K562 (cell line): Measurements from ENCODE around the gene CAB39. TPM values are rescaled to one million over a fixed set of nuclear protein-coding genes. Genes with fewer than 3 reads are reported as not detected.

Experiments
- HNRNPH1 ChIP-seq: fragments of 200-400 bp; formaldehyde crosslinking; optimal IDR thresholded peaks from 2 replicates; pipeline ENCODE3; 2017; ENCODE audit warnings: low read depth, mild to moderate bottlenecking, low read length, moderate library complexity
- HNRNPK ChIP-seq: fragments of 200-400 bp; formaldehyde crosslinking; IDR thresholded peaks from one replicate; pipeline ENCODE4 v1.6.1; 2018; ENCODE audit warnings: mild to moderate bottlenecking, low read depth, low read length; ENCODE audit not compliant: poor library complexity, severe bottlenecking
- MCM5 ChIP-seq: fragments of 450-650 bp; IDR thresholded peaks from 2 replicates; pipeline ENCODE4 v1.6.1; 2016; ENCODE audit warnings: low read depth
- MEF2A ChIP-seq: IDR thresholded peaks from 2 replicates; pipeline ENCODE4 v1.6.1; 2011; ENCODE audit warnings: low read depth, mild to moderate bottlenecking, low read length, moderate library complexity; ENCODE audit not compliant: control insufficient read depth
- MTA1 ChIP-seq: fragments of 450-650 bp; IDR thresholded peaks from 2 replicates; pipeline ENCODE4 v1.6.1; 2017; ENCODE audit warnings: borderline replicate concordance
- NBN ChIP-seq: fragments of 450-650 bp; IDR thresholded peaks from 2 replicates; pipeline ENCODE4 v1.6.1; 2016; ENCODE audit warnings: low read depth, mild to moderate bottlenecking
- NR2C2 ChIP-seq, 2 experiments: fragments of 200-800 bp in 1 of 2; sonication (Bioruptor generic) in 1 of 2; sonication (generic) in 1 of 2; formaldehyde crosslinking in 1 of 2; IDR thresholded peaks; 2 replicates each; pipeline versions ENCODE4 v1.6.1 to v1.8.0; 2016 to 2022; ENCODE audit warnings: mild to moderate bottlenecking in 1 of 2, missing compliant biosample characterization in 1 of 2, missing genetic modification characterization in 1 of 2, missing genetic modification reagents in 1 of 2
- SIRT6 ChIP-seq: IDR thresholded peaks from one replicate; pipeline ENCODE4 v1.6.1; 2012; ENCODE audit warnings: low read depth, mild to moderate bottlenecking, control low read depth, inconsistent platforms, low read length, moderate library complexity
- polyA plus RNA-seq, 8 experiments: library from polyadenylated mRNA; depleted of rRNA in 4 of 8; stranded (reverse) in 5 of 8; unstranded in 3 of 8; fragments of >200 nt; fragmentation: Nextera tagmentation in 2 of 8; fragmentation: Illumina TruSeq in 1 of 8; extraction: Ambion mirVana in 2 of 8; extraction: Trizol in 1 of 8; gene quantifications; 2 replicates each; pipeline versions ENCODE4 v1.2.1 to v1.2.3, GENCODE V29; 2011 to 2014; ENCODE audit warnings: inconsistent platforms in 1 of 8, missing spikeins in 1 of 8
- total RNA-seq, 7 experiments: library from RNA; depleted of rRNA in 6 of 7; stranded (reverse); fragments of >200 nt in 6 of 7; fragmentation: Illumina TruSeq in 2 of 7; extraction: Trizol in 2 of 7; gene quantifications; 2 replicates each; pipeline versions ENCODE4 v1.2.1 to v1.2.3, GENCODE V29; 2011 to 2021; ENCODE audit warnings: low replicate concordance in 1 of 7
- TF ChIP-seq, protein P1 (sequence below): sonication (generic); formaldehyde crosslinking; IDR thresholded peaks from 2 replicates; pipeline ENCODE4 v1.8.0; 2022; ENCODE audit warnings: mild to moderate bottlenecking, missing genetic modification reagents
- TF ChIP-seq, protein P2 (sequence below), 2 experiments: fragments of 450-650 bp; IDR thresholded peaks; 2 replicates each; pipeline ENCODE4 v1.6.1; 2016
- TF ChIP-seq, protein P3 (sequence below): sonication (generic); formaldehyde crosslinking; IDR thresholded peaks from 2 replicates; pipeline ENCODE4 v1.8.1; 2023; ENCODE audit warnings: mild to moderate bottlenecking, missing genetic modification reagents

The CAB39 gene
- total and polyA plus RNA-seq, 9 of the 15 experiments (the other 6 are each of a cell fraction or from before 2014, with no cell fraction given): 27.2 to 94.4 (median 70.1) TPM

GRCh38 chr2:230713331-230714135 lies 891 bp downstream of the CAB39 start (continued):
- TF ChIP-seq, protein P1, sequence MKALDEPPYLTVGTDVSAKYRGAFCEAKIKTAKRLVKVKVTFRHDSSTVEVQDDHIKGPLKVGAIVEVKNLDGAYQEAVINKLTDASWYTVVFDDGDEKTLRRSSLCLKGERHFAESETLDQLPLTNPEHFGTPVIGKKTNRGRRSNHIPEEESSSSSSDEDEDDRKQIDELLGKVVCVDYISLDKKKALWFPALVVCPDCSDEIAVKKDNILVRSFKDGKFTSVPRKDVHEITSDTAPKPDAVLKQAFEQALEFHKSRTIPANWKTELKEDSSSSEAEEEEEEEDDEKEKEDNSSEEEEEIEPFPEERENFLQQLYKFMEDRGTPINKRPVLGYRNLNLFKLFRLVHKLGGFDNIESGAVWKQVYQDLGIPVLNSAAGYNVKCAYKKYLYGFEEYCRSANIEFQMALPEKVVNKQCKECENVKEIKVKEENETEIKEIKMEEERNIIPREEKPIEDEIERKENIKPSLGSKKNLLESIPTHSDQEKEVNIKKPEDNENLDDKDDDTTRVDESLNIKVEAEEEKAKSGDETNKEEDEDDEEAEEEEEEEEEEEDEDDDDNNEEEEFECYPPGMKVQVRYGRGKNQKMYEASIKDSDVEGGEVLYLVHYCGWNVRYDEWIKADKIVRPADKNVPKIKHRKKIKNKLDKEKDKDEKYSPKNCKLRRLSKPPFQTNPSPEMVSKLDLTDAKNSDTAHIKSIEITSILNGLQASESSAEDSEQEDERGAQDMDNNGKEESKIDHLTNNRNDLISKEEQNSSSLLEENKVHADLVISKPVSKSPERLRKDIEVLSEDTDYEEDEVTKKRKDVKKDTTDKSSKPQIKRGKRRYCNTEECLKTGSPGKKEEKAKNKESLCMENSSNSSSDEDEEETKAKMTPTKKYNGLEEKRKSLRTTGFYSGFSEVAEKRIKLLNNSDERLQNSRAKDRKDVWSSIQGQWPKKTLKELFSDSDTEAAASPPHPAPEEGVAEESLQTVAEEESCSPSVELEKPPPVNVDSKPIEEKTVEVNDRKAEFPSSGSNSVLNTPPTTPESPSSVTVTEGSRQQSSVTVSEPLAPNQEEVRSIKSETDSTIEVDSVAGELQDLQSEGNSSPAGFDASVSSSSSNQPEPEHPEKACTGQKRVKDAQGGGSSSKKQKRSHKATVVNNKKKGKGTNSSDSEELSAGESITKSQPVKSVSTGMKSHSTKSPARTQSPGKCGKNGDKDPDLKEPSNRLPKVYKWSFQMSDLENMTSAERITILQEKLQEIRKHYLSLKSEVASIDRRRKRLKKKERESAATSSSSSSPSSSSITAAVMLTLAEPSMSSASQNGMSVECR: peak; percentile 48
- no peak for TF ChIP-seq NR2C2 (CRISPR knock-in tag; IDR thresholded peaks at IDR 0.05)
- TF ChIP-seq NR2C2 (tag; IDR thresholded peaks at IDR 0.05): peak; percentile 36; the same call in 1 of the 2 replicates
- no peak for TF ChIP-seq HNRNPH1
- TF ChIP-seq HNRNPK: no peak
- TF ChIP-seq NBN: peak; percentile 79; the same call in 1 of the 2 replicates
- TF ChIP-seq, protein P2, sequence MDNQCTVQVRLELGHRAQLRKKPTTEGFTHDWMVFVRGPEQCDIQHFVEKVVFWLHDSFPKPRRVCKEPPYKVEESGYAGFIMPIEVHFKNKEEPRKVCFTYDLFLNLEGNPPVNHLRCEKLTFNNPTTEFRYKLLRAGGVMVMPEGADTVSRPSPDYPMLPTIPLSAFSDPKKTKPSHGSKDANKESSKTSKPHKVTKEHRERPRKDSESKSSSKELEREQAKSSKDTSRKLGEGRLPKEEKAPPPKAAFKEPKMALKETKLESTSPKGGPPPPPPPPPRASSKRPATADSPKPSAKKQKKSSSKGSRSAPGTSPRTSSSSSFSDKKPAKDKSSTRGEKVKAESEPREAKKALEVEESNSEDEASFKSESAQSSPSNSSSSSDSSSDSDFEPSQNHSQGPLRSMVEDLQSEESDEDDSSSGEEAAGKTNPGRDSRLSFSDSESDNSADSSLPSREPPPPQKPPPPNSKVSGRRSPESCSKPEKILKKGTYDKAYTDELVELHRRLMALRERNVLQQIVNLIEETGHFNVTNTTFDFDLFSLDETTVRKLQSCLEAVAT (IDR thresholded peaks at IDR 0.05): peak; percentile 24 to 88; a peak in 3 of 4 replicates
- TF ChIP-seq, protein P3, sequence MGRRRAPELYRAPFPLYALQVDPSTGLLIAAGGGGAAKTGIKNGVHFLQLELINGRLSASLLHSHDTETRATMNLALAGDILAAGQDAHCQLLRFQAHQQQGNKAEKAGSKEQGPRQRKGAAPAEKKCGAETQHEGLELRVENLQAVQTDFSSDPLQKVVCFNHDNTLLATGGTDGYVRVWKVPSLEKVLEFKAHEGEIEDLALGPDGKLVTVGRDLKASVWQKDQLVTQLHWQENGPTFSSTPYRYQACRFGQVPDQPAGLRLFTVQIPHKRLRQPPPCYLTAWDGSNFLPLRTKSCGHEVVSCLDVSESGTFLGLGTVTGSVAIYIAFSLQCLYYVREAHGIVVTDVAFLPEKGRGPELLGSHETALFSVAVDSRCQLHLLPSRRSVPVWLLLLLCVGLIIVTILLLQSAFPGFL (CRISPR knock-in tag): no peak
- no peak for TF ChIP-seq MCM5
- no peak for TF ChIP-seq SIRT6
- peak; percentile 78 for TF ChIP-seq MEF2A
- TF ChIP-seq MTA1: peak; percentile 25; the same call in 1 of the 2 replicates
- TF ChIP-seq, all 486 proteins: peak for 108
